Activated CD4-positive, alpha-beta memory T cell treated with anti-CD3 and anti-CD28 coated beads, Interleukin-2, amount 10 ng/mL, durations not matched to agents 7 days and 5 days (primary cell): Measurements from ENCODE around the gene DYNLRB1. TPM values are rescaled to one million over a fixed set of nuclear protein-coding genes. Genes with fewer than 3 reads are reported as not detected.

Experiments used
- total RNA-seq, 2 experiments: library from RNA; stranded (reverse); gene quantifications; one replicate each; pipeline ENCODE4 v1.2.3, GENCODE V29; 2021

The DYNLRB1 gene
- total RNA-seq, 2 experiments from 2014 or later = 107 to 109 TPM

Other genes with a start within 250 kb of the DYNLRB1 start
- 10 to 100 TPM; 50.5 to 53.0 TPM for gene AHCY, start 213.1 kb upstream of the DYNLRB1 start, total RNA-seq
- 10 to 100 TPM; 55.5 to 56.7 TPM for gene ITCH, start 153.1 kb upstream of the DYNLRB1 start, total RNA-seq
- 10 to 100 TPM in 1 of 2 experiments, 1 to 10 TPM in 1; 8.9 to 10.5 TPM for gene MAP1LC3A, start 42.3 kb downstream of the DYNLRB1 start, total RNA-seq
- 10 to 100 TPM; 18.3 to 18.6 TPM for gene PIGU, start 160.7 kb downstream of the DYNLRB1 start, total RNA-seq
- gene TP53INP2, start 187.9 kb downstream of the DYNLRB1 start, total RNA-seq = 1 to 10 TPM; 3.3 TPM